SH-SY5Y (cell line): ENCODE results near the gene HYOU1.

Experiments
- GATA2 ChIP-seq: IDR thresholded peaks from 2 replicates; pipeline ENCODE4 v1.6.1; 2011; ENCODE audit warnings: mild to moderate bottlenecking, low read depth, low read length
- GATA3 ChIP-seq: IDR thresholded peaks from 2 replicates; pipeline ENCODE4 v1.6.1; 2011; ENCODE audit warnings: low read depth, mild to moderate bottlenecking, low read length, moderate library complexity

The HYOU1 gene

DNA sequence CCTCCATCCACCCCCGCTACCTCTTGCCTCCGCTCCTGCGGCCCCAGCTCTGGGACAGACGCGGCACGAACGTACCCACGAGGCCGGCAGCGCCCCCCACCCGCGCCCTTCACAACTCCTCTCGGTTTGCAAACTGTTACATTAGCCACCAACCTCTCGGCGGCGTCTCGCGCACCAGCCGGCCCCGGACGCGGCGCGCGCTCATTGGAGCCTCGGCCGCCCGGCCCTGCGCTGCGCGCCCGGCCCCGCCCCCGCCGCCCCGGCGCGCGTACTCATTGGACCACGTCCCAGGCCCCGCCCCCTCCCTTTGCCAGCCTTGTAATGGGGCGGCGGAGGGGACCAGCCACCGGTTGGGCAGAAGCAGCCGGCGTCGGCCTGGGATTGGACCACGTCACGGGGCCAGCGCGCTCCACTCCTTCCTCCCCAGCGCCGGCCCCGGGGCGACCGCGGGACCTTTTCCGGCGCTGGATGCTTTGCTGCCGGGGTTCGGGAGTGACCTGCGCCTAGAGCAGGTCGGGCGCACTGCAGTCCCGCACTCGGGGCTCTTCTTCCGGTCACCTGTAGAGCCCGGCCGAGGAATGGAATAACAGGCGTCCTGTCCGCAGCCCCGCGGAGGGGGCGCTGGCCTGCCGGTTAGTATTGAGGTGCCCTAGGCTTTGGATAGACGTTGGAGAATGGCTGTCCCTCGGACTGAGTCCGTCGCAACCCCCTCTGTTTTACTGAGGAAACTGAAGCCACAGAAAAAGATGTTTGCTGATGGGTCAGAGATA, at the start of gene HYOU1:
TSS of gene HYOU1 (minus strand) at position 206 of the 770 bp plus-strand sequence. CDS start 1,045 bp downstream, outside the sequence.
- no peak for TF ChIP-seq GATA3
- TF ChIP-seq GATA2: peak; percentile 69

GRCh38 chr11:119103793-119104192, 46.8 kb upstream of the HYOU1 start:
- TF ChIP-seq GATA2 (no peak), GATA3 (no peak)

- TF ChIP-seq GATA2 (0 out of 2 replicates have a peak, but pooled peaks have one; percentile 10), GATA3 (no peak)
Observed at GRCh38 chr11:119101759-119102423, 44.9 kb upstream of the HYOU1 start, which contains the start of gene DPAGT1. DPAGT1 (minus strand) TSS chr11:119101853; CDS start chr11:119101655, 198 bp downstream.

DNA sequence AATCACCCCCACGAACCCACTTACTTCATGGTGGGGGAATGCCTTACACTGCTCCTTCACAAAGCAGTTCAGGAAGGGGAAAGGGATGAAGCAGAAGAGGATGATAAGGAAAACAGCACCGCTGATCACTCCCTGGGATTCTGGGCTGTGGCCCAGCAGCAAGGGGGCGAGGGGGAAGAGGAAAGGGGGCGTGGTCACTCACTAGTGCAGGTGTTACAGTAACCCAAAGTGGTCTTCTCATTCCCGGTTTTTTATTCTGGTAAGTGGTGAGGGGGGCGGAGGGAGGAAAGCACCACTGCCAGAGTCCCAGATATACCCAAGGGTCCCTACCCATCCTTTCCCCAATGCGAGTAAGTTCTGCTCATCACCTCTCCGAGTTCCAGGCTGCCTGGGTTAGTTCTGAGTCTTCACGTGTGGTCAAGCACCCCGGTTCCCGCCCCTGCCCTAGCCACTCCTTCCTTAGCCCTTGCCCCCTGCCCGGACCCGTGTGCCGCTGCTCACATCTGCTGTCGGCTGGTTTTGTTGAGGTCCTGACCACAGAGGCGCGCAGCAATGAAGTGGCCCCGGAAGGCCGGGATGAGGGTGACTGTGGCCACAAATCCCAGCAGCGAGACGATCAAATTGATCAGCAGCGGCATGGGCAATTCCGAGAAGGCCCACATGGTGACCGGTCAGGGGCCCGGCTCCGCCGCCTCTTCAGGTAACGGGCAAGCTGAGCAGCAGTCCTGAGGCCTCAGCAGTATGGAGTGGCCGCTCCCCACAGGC, 44.2 kb upstream of the HYOU1 start:
- TF ChIP-seq GATA3 (no peak), GATA2 (no peak)

GRCh38 chr11:119100246-119100970, 43.4 kb upstream of the HYOU1 start:
- no peak for TF ChIP-seq GATA2
- TF ChIP-seq GATA3: no peak

DNA sequence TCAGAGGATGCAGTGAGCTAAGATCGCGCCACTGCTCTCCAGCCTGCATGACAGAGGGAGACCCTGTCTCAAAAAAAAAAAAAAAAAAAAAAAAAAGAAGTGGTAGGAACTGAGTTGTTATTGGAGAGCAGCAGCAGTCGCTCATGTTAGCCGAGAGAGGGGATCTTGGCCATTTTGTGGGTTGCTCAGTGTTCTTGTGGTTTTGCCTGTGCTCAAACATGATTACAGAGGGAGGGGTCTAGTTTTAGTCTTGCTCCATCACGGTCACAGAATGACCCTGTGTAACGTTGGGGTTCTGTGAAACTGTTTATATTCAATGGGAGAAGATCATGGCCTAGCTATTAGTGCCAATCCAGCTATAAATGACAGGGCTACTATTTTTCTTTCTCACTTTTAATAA, 42.7 kb upstream of the HYOU1 start:
- TF ChIP-seq GATA2 (no peak), GATA3 (no peak)

DNA sequence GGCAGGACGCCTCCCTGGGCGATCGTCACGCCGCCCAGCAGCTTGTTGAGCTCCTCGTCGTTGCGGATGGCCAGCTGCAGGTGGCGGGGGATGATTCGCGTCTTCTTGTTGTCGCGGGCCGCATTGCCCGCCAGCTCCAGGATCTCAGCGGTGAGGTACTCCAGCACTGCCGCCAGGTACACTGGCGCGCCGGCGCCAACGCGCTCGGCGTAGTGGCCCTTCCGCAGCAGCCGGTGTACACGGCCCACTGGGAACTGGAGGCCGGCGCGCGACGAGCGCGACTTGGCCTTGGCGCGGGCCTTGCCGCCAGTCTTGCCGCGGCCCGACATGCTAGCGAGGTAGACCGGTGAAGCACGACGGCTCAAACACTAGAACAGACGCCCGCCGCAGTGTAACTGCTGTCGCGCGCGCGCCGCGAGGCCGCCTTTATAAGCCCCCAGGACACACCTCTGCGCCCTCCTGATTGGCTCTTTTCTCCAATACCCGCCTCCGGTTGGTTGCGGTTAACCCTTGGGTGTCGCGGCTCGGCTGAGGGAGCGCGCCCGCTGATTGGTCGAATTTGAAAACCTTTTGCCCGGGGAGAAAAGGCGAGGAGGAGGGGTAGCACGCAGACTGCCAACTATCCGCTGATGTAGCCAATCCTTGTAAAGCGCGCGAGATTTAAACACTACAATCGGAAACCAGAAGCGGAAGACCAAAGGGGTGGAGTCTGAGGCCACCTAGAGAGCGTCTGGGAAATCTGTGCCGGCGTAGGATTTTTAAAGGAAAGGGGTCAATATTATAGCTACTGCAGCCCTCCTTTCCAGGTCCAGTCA, 38.3 kb upstream of the HYOU1 start:
- TF ChIP-seq GATA3: no peak
- no peak for TF ChIP-seq GATA2

DNA sequence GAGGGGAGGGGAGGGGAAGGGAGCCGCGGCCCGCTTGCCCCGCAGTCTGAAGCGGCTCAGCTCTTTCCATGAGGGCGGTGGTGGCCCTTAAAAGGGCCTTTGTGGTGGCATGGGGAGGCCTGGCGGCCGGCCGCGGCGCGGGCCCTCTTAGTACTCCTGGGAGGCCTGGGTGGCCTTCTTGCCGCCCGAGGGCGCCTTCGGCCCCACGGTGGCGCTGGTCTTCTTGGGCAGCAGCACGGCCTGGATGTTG, 37.7 kb upstream of the HYOU1 start:
- TF ChIP-seq GATA2 (no peak), GATA3 (no peak)

- no peak for TF ChIP-seq GATA3
- no peak for TF ChIP-seq GATA2
Observed at GRCh38 chr11:119093942-119094815, 37.2 kb upstream of the HYOU1 start.

- TF ChIP-seq GATA3: no peak
- no peak for TF ChIP-seq GATA2
Observed at GRCh38 chr11:119092880-119093842, 36.2 kb upstream of the HYOU1 start.
